ENCODE data around the gene ZFR2.
A peak's percentile ranks its signal among the peaks of the same experiment; 100 is the strongest.

The ZFR2 gene

DNA sequence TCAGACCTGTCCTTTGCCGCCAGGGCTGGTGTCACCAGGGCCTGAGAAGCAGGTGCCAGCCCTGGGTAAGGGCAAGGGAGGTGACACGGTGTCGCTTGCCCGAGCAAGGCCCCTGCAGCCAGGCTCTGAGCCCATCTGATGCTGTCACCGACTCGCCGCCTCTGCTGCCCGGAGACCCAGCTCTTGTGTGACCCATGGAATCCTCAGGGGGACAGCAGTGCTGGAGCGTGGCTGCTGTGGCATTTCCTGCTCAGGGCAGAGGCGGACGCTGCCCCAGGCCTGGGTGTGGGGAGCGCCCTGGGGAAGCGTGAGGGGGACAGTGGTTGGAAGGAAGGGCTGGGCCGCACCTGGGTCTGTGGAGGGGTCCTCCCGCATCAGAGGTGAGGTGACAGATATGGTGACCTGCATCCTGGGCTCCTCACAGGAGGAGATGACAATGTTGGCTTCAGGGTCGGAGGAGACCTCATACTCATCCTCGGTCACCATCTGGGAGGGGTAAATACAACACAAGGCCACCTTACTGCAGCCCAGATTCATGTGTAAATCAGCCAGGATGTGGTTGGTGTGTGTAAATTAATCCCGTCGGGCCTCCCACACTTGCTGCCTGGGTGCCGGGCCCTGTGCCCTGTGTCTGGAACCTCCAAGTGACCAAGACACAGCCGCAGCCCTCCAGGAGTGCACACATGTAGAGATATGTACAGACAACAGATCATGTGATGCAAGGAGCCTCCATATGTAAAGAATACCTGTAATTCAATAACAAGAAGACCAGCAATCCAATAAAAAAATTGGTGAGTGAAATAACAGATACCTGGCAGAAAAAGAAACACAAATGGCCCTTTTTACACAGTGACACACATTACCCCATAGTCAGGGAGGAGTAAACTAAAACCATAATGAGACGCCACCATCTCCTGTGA lies 55.1 kb downstream of the ZFR2 start:
- DNase-seq, result no peak

DNA sequence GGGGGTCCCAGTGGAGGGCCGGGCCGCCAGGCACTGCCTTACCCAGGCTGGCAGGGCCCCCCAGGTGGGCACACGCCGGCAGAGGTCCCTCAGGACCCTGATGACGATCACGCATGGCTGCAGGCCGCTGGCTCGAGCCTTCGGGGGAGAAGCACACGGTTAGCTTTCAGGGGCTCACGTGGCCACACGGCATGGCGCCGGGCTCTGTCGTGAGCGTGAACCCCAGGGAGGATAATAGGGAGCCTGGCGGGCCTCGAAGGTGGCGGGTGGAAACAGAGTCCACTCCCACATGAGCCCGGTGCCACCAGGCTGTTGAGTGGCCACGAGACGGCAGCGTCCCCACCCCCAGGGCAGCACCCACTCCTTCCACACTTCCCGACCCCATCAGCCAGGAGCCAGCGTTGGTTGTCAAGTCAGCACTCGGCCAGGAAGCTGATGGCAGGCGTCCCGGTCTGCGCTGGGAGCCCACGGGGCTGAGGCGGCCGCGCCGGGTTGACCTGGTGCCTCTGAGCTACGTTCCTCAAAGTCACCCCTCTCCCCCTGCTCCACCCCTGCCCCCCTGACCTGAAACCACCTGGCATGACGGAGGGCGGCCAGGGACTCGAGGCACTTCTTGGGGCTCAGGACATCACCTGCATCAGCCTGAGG lies 58.0 kb downstream of the ZFR2 start:
- no peak for DNase-seq

DNA sequence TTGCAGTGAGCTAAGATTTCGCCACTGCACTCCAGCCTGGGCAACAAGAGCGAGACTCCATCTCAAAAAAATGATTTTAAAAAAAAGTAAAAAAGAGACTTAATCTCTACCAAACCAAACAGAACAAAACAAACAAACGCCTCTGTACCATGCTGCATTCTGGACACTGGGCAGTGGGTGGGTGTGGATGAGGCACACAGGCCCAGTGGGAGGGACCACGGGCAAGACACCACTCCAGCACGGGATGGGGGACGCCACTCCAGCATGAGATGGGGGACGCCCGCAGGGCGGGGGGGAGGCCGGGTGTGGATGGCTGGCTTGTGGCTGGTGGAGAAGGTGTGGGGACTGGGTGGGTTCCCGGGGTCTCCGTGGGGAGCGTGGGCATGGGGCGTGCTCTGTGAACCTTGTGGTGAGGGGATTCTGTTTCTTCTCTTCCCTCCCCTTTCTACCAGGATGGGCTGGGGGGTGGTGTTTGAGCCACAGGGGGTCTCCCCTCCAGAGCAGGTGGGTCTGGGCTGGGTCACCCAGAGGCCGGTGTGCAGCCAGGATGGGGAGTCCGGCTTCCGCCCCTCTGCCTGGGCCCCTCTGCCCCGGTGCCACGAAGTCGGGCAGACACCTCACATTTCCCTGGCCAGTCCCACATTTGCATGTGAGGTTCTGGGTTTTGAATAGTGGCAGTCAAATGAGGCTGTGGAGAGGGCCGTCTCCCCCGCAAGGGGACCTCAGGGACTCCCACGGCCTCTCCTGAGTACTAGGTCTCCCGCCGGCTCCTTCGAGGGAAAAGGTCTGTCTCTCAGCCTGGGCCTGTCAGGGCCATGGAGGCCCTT lies 58.7 kb downstream of the ZFR2 start:
- peak in 1 of 2 experiments; percentile 35 for DNase-seq

- no peak for DNase-seq
Measured at GRCh38 chr19:3808420-3809143, 60.3 kb downstream of the ZFR2 start.

DNA sequence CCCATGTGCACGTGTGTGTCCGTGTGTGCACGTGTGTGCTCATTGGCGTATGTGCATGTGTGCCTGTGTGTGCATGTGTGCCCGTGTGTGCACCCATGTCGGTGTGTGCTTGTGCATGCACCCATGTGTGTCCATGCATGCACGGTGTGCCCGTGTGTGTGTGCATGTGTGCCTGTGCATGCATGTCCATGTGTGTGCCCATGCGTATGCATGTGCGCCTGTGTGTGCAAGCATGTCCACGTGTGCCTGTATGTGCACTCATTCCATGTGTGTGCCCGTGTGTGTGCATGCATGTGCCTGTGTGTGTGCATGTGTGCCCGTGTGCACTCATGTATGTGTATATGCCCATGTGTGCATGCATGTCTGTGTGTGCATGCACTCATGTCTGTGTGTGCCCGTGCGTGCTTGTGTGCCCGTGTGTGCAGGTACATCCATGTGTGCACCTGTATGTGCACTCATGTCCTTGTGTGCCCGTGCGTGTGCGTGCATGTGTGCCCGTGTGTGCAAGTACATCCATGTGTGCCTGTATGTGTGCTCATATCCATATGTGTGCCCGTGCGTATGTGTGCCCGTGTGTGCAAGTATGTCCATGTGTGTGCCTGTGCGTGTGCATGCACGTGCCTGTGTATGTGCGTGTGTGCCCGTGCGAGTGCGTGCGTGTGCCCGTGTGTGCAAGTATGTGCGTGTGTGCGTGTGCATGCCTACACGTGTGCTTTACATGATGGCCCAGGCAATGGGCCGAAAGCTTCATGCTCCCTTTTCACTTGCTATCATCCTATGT lies 61.1 kb downstream of the ZFR2 start:
- DNase-seq, result no peak

DNA sequence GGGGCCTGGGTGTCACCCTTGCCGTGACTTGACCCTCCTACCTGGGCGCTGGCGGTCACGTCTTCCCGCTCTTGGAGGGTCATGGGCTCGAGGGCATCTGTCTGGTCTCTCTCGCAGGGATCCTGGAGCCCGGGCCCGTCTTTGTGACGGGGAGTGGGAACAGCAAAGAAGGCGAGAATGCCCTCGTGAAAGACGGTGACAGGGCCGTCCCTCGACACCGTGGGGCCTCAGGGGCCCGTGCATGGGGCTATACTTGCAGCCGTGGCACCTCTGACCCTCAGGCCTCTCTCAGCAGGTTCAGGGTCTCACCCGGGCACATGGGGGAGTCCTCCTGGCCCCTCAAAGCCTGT lies 61.7 kb downstream of the ZFR2 start:
- no peak for DNase-seq

- no peak for DNase-seq
Measured at GRCh38 chr19:3805859-3806258, 63.0 kb downstream of the ZFR2 start.

DNA sequence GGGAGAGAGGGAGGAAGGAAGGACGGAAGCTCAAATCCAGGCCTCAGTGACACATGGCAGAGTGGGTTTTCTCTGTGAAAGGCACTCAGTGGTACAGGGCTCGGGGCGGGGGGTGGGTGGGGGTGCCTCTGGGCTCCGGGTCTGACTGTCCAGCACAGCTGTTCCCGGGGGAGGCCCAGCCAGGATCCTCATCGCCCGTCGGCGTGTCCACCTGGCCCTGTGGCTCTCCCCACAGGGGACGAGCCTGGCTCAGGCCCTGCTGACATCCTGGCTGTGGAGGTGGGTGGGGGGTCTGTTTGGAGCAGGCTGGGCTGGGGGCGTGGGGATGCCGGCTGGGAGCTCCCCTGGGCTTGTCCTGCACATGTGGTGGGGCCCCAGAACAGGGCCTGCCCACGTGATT lies 64.4 kb downstream of the ZFR2 start:
- DNase-seq, result no peak

DNA sequence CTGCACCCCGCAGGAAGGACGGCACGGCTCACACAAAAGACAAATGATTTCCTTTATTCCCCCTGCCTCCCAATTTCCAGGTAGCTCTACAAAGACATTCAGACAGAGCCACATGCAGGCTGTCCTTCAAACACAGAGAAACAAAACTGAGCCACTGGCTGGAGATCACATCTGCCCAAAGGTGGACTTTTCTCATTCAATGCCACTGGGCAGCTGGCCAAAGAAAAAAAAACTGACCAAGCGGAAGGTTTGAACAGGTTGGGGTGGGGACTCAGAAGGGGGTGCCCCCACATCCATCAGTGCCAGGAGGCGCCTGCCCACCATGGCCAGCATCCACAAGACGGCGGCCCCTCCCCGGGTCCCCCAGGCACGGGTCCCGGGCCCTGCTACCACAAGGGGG lies 64.9 kb downstream of the ZFR2 start:
- no peak for DNase-seq

GRCh38 chr19:3803114-3803888 lies 65.5 kb downstream of the ZFR2 start:
- no peak for DNase-seq

- peak; percentile 63 to 73 for DNase-seq
Measured at GRCh38 chr19:3801412-3802096, 67.3 kb downstream of the ZFR2 start.

DNA sequence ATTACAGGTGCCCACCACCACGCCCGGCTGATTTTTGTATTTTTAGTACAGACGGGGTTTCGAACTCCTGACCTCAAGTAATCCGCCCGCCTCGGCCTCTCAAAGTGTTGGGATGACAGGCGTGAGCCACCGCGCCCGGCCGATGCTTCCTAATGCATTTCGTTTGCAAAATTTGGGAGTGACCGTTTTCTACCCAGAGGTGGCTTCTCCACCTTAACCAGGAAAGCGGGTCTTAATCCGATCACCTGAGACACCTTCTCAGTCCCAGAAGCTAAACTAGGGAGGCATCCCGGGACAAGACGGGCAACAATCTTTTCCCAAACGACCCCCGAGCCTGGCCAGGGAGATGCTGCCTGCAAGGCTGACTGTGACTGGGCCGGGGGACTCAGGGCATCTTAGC lies 67.8 kb downstream of the ZFR2 start:
- DNase-seq, result no peak

DNA sequence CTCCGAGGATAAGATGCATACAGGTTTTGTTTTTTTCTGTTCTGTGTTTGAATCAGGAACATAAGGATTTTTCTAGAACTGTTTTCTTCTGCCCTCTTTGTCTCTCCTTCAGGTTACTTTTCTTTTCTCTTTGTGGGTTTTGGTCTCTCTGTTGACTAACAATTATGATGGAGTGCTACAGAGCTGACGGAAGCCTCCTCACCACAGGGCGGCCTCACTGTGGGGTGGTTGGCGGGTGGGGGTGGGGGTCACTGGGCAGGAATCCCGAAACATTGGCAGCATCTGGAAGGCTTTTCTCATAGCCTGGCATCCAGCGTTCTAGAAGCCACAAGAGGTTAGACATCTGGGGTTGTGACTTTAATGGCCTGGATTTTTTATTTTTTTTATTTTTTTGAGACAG lies 70.7 kb downstream of the ZFR2 start:
- DNase-seq, result no peak

GRCh38 chr19:3796358-3796757 lies 72.5 kb downstream of the ZFR2 start:
- no peak for DNase-seq

- DNase-seq, result no peak
Measured at GRCh38 chr19:3793799-3794198, 75.0 kb downstream of the ZFR2 start.

DNA sequence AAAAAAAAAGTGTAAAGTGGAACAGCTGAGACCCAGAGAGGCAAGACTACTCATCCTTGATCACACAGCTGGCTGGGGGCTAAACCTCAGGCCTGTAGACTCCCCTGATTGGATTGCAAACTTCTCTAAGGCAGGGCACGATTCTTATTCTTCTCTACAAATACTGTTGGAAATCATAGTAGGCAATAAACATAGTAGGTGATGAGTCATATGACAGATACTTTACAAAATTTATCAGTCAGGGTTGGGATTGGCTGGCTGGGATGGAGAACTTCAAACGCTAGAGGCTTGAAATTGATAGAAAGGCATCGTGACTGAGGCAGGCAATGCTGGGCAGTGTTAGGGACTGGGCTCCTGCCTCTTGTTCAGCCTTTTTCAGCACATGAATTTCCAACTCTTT lies 76.7 kb downstream of the ZFR2 start:
- no peak for DNase-seq

DNA sequence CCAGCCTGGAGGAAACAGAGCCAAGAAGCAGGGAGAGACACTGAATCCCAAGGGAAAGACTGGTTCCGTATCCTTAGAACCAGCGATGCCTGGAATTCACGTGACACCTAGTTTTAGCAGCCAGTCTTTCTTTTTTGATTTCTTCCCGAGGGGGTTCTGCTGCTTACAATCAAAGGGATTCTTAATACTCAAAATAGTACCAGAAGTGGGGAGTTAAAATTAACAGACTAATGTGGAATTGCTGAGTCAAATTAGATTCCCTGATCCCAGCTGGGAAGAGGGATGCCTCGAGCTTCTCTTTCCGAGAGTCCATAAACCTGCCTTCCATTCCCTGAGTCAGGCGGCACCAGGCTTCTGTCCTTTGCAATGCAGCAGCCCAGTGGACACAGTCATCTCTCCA lies 77.9 kb downstream of the ZFR2 start:
- no peak for DNase-seq

DNA sequence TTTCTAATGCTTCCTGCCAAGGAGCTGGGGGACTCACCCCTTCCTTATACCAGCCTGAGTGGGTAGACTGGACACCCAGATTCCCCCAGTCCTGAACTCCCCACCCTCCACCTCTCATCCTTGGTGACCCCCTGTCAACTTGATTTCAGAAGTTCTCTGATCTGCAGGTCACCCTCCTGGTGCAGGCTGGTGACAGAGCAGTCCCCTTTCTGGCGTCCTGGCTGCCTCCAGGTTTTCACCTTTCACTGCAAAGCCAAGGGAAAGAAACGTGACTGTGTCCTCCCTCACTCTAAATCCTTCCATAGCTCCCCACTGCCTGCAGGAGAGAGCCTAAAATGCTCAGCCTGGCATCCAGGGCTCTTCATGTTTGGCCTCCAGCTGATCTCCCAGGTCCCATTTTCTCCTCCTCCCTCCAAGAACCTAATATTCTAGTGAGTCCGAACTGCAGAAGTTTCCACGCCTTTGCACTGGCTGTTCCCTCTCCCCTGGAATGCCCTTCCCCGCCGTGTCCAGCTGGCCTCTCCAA lies 78.6 kb downstream of the ZFR2 start:
- DNase-seq, result no peak

DNA sequence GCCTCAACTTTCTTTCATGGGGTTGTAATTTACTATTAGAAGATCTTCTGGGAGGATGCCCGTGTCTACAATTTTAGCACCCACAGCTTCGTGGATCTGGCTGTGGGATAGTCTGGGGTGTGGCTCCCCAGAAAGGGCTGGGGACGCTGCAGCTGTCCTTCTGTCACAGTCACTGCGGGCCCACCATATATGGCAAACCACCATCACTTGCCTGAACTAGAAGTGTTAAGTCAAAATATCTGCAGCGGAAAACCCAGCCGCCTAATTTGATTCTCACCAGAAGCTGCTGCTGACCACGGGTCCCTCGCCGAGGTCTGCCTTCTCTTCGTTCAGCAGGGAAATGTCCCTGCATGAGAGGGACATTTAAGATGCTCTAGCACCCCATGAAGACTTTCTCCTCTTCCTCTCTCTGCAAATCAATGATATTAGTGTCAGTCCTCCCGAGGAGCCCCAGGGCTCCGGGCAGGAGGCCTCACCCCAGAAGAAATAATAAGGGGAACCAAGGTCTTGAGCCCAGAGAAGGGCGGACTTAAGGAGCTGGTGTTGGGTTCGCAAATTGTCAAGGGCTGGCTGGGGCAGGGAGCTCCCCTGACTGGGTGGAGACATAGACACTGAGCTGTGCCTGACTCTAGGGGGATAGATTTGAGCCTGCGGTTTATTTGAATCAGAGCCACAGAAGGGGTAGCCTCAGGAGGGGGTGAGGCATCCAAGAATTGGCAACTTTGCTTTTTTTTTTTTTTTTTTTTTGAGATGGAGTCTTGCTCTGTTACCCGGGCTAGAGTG lies 79.7 kb downstream of the ZFR2 start:
- DNase-seq, result no peak

Measured in activated CD4-positive, alpha-beta T cell treated with anti-CD3 and anti-CD28 coated beads, Interleukin-2, amount 50 U/mL, for 48 hours (primary cell).